SH-SY5Y (cell line): ENCODE measurements around the gene CCR7.

Source experiments
- GATA2 ChIP-seq: IDR thresholded peaks from 2 replicates; pipeline ENCODE4 v1.6.1; 2011; ENCODE audit warnings: mild to moderate bottlenecking, low read depth, low read length
- GATA3 ChIP-seq: IDR thresholded peaks from 2 replicates; pipeline ENCODE4 v1.6.1; 2011; ENCODE audit warnings: low read depth, mild to moderate bottlenecking, low read length, moderate library complexity

DNA sequence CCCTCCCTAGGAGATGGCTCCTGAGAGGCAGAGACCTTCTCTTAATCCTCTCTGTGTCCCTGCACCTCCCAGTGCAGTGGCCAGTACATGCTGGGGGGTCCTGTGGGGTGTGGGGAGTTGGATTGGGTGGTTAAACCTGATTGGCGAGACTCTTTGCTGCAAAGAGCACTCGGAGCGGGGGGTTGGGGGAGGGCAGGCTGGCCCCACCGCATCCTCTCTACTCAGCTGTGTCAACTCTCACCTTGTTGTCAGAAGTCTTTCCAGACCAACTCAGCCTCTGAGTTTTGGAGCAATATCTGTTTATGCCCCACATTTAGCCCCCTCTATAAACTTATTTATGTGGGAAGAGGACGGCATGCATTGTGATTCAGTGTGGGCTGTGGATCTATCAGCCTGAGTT, 42.4 kb upstream of the CCR7 start:
- TF ChIP-seq GATA2 (no peak), GATA3 (no peak)
